GM20431 (cell line): Measurements from ENCODE around the gene AEBP2.
"Not testable (repeated sequence)": the region's sequence is repeated elsewhere in the genome, so short reads cannot be mapped to it uniquely, and the experiment has no call there.

Experiments
- in situ Hi-C: fragments of 300-500 bp; cut with MseI, MboI; formaldehyde crosslinking; loops from one replicate; pipeline ENCODE4 v1.15.0; 2020; ENCODE audit warnings: low sequenced_read_pairs; ENCODE audit not compliant: unreplicated experiment

AEBP2 gene

GRCh38 chr12:19419086-19419485, 20.2 kb upstream of the AEBP2 start:
- in situ Hi-C loops: no loop called here

DNA sequence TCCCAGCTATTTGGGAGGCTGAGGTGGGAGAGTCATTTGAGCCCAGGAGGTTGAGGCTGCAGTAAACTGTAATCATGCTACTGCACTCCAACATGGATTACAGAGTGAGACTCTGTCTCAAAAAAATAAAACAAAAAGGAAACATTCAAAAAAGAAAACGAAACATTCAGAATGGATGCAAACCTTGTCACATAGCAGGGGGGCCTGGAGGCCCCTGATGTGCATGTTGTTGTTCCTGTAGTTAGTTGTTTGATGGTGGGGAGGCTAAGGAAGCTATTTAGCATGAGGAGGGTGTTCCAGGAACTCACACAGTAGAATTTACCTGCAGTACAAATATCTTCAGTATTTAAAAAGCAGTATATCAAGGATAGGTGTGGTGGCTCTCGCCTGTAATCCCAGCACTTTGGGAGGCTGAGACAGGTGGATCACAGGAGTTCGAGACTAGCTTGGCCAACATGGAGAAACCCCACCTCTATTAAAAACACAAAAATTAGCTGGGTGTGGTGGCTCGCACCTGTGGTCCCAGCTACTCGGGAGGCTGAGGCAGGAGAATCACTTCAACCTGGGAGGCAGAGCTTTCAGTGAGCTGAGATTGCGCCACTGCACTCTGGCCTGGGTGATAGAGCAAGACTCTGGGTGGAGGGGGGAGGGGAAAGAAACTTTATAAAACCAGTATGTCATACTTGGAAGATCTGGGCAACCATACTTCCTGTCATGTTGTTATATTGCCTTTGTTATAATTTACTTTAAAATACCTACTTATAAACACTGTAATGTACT, 17.6 kb upstream of the AEBP2 start:
- in situ Hi-C loops: no loop called here

- in situ Hi-C loops: no loop called here
Measured at GRCh38 chr12:19423166-19423930, 15.9 kb upstream of the AEBP2 start.

DNA sequence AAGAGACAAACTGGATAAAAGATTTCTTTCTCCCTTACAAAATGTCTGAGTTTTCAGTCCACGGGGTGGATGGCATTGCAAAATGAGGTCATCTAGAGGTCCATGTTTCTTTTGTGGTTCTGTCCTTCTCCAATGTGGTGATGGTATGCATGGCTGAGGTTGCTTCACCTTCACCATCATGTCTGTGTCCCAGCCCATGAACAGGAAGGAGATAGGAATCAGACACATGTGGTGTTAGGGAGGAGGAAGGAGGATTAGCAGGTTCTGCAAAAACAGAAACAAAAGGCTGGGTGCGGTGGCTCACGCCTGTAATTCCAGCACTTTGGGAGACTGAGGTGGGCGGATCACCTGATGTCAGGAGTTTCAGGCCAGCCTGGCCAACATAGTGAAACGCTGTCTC, 11.0 kb upstream of the AEBP2 start:
- in situ Hi-C loops: no loop called here

DNA sequence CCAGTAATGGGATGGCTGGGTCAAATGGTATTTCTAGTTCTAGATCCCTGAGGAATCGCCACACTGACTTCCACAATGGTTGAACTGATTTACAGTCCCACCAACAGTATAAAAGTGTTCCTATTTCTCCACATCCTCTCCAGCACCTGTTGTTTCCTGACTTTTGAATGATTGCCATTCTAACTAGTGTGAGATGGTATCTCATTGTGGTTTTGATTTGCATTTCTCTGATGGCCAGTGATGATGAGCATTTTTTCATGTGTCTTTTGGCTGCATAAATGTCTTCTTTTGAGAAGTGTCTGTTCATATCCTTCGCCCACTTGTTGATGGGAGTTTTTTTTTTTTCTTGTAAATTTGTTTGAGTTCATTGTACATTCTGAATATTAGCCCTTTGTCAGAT, 9.8 kb upstream of the AEBP2 start:
- in situ Hi-C loops: not testable (repeated sequence)

DNA sequence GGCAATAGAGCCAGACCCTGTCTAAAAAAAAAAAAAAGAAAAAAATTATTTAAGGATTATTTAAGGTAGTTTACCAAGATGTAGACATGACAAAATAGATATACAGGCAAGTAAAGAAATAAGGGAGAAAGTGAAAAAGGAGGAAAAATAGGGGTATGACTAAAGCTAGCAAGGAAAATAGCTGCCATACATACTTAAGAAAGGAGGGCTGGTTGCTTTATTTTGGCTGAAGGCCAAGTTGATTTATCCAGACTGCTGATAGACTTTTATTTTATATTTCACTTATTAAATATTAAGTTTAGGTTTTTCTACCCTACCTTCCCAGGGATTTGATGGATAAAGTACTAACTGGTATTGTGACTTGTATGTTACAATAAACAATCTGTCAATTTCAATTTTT, 8.3 kb upstream of the AEBP2 start:
- in situ Hi-C loops: no loop called here

DNA sequence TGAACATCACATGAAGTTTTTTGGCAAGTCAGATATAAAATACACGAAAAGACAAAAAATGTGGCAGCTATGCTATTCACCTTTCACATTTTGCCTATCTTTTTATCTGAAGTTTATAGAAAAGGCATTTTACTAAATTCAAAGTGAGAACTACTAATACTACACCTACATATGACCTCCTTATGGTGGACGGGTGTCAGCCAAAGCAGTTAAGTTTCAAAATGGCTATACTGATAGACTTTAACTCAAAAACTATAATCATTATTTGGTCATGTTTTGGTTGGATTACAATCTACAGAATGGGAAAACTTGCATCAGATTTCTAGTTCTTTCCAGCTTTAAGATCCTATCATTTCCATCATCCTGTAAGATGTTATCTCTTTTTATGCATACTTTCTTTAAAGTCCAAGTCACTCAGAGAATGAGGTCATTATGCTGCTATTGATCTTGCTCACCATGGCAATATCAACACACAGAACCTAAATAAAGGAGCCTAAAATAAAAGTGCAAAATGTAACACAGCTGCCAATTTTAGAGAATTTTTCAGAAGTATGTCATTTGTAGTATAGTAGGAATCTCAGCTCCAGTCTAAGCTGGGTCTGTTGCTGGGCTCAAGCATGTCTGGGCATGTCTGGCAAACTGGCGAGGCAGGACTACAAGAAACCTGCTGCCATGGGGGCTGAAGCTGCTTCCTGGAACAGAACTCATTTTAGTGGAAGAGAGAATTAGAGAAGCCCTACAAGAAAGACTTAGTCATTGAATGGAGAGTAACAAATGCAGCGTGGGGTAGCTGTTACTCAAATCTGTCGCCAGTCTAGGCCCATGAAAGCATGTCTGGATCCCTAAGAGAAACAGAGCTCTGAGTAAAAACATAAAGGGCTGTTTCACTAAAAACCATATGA, 7.6 kb upstream of the AEBP2 start:
- in situ Hi-C loops: no loop called here

GRCh38 chr12:19432309-19433170, 6.8 kb upstream of the AEBP2 start:
- in situ Hi-C loops: no loop called here

DNA sequence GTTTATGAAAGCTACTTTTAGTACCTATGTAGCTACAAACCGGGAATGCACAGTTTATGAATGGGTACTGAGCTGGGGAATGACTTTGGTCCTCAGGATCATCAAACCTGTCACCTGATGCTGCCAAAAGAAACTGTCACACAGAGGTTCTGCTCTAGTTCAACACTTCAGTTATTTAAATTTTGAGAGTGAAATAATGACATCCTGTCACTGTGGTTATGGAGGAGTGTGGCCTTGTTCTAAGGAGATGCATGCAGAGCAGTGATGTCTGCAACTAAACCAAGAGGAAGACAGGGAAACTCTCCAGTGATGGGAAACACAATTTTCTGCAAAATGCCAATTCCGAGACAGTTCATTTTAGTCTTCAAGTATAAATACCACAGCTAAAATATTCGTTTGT, 4.8 kb upstream of the AEBP2 start:
- in situ Hi-C loops: no loop called here

- in situ Hi-C loops: no loop called here
Measured at GRCh38 chr12:19435831-19436497, 3.3 kb upstream of the AEBP2 start.

- in situ Hi-C loops: no loop called here
Measured at GRCh38 chr12:19436931-19437330, 2.4 kb upstream of the AEBP2 start.

DNA sequence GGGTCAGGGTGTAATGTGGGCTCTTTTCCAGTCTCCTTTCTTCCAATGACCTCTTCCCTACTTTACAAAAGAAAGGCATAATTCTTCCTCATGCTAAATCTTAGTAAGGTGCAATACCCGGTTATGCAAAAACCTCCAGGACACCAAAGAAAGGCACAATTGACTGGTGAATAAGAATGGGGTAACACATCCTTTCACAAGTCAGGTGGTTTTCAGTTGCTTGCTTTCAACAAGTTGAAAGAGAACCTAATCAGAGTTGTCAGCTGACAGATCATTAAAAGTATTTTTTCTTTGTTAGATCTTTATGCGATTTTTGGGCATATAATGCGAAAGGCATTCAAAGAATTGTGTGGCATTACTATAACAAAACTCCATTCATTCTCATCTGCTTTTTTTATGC, 1.3 kb upstream of the AEBP2 start:
- in situ Hi-C loops: no loop called here

DNA sequence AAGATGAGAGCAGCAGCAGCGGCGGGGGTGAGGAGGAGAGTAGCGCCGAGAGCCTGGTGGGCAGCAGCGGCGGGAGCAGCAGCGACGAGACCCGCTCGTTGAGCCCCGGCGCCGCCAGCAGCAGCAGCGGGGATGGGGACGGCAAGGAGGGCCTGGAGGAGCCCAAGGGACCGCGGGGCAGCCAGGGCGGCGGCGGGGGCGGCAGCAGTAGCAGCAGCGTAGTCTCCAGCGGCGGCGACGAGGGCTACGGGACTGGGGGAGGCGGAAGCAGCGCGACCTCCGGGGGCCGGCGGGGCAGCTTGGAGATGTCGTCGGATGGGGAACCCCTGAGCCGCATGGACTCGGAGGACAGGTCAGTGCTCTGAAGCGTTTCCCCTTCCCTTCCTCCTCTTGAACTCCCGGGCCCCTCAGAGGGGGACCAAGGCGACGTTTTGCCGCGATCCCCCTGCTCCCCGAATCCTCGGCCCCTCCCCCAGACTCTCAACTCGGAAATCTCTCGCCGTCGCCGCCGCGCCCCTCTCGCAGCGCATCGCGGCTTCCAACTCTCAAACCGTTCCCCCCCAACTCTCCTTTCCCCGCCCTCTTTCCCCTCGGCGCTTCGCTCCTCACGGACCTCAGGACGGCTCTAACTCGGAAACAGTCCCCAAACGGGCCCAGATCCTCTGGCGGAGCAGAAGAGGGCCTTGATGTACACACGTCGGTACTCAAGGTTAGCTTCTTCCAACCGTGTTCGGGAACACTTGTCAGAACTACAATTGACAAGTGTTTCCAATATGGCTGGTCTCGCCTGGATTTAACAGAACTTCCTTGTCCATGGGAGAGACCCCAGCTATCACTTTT, 947 bp downstream of the AEBP2 start:
- in situ Hi-C loops: no loop called here

DNA sequence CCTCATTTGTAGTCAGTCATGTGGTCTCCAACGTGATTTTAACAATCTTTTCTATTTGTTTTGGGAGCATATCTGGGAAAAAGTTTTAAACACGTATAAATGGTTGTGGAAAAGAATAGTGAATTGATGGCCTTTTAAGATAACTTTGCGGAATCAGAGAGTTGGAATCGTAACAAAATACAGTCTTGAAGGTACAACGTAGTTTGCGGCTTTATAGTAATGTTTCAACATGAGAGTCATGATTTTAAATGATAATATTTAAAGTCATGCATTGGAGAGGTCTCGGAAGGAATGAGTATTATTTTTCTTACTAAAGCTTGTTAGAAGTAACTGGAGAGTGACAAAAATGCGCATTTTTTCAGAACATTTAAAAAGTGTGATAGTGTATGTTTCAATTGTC, 1.6 kb downstream of the AEBP2 start:
- in situ Hi-C loops: no loop called here

DNA sequence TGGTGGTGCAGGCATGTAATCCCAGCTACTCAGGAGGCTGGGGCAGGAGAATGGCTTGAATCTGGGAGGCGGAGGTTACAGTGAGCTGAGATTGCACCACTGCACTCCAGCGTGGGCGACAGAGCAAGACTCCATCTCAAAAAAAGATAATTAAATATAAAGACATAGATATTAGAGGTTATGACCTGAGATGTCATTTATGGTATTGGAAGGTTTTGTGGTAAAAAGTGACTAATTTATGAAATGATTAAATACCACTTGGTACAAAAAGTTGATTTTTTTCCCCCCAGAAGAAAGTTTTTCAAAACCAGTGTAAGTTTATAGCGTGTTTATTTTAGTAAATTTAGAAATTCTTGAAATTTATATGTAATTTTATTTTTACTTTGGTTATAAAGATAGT, 4.3 kb downstream of the AEBP2 start:
- in situ Hi-C loops: no loop called here

GRCh38 chr12:19444097-19444496, 4.8 kb downstream of the AEBP2 start:
- in situ Hi-C loops: no loop called here

- in situ Hi-C loops: no loop called here
Measured at GRCh38 chr12:19447386-19447785, 8.1 kb downstream of the AEBP2 start.

DNA sequence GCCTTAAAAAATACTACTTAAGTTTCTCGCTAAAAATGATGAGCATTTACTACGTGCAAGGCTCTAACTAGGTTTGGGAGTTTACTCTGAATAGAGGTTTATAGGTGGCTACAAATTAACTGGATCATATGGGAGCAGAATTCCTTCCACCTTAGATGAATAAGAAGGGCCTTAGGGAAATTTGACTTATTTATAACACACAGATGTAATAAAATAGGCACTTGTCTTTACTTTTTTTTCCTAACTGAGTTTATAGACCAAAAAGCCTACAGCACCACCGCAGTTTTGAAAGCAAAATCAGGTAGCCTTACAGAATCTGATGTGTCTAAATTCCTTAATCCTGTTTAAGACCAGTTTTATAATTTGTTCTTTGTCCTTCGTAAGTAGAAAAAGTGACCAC, 10.5 kb downstream of the AEBP2 start:
- in situ Hi-C loops: no loop called here
